Parathyroid adenoma (tissue), 2 donors: ENCODE measurements around the gene ZNG1F.
"Not testable (repeated sequence)": the region's sequence is repeated elsewhere in the genome, so short reads cannot be mapped to it uniquely, and the experiment has no call there.

Experiments used
- H2AFZ ChIP-seq: fragments of 300-600 bp; sonication (generic); one replicate; pipeline ENCODE4 v1.7.0; 2017; ENCODE audit warnings: antibody characterized with exemption, mild to moderate bottlenecking
- H3K27ac ChIP-seq: fragments of 300-600 bp; sonication (generic); one replicate; pipeline ENCODE4 v1.7.0; 2017
- H3K27me3 ChIP-seq: fragments of 300-600 bp; sonication (generic); one replicate; pipeline ENCODE4 v1.7.0; 2017; ENCODE audit warnings: low read length; ENCODE audit not compliant: control insufficient read depth, insufficient read depth
- H3K36me3 ChIP-seq: fragments of 300-600 bp; sonication (generic); one replicate; pipeline ENCODE4 v1.7.0; 2017; ENCODE audit warnings: low read length; ENCODE audit not compliant: control insufficient read depth, insufficient read depth
- H3K4me1 ChIP-seq: fragments of 300-600 bp; sonication (generic); one replicate; pipeline ENCODE4 v1.7.0; 2017; ENCODE audit warnings: control low read depth
- H3K4me2 ChIP-seq: fragments of 300-600 bp; sonication (generic); one replicate; pipeline ENCODE4 v1.7.0; 2017; ENCODE audit warnings: low read length
- H3K4me3 ChIP-seq: fragments of 300-600 bp; sonication (generic); one replicate; pipeline ENCODE4 v1.7.0; 2017; ENCODE audit warnings: low read depth, low read length
- H3K79me2 ChIP-seq: fragments of 300-600 bp; sonication (generic); one replicate; pipeline ENCODE4 v1.7.0; 2017; ENCODE audit warnings: control low read depth
- H3K9ac ChIP-seq: fragments of 300-600 bp; sonication (generic); one replicate; pipeline ENCODE4 v1.7.0; 2017; ENCODE audit warnings: mild to moderate bottlenecking
- H3K9me3 ChIP-seq: fragments of 300-600 bp; sonication (generic); one replicate; pipeline ENCODE4 v1.7.0; 2017; ENCODE audit warnings: low read length; ENCODE audit not compliant: control insufficient read depth
- donor health status: primary hyperparathyroidism.

The ZNG1F gene

DNA sequence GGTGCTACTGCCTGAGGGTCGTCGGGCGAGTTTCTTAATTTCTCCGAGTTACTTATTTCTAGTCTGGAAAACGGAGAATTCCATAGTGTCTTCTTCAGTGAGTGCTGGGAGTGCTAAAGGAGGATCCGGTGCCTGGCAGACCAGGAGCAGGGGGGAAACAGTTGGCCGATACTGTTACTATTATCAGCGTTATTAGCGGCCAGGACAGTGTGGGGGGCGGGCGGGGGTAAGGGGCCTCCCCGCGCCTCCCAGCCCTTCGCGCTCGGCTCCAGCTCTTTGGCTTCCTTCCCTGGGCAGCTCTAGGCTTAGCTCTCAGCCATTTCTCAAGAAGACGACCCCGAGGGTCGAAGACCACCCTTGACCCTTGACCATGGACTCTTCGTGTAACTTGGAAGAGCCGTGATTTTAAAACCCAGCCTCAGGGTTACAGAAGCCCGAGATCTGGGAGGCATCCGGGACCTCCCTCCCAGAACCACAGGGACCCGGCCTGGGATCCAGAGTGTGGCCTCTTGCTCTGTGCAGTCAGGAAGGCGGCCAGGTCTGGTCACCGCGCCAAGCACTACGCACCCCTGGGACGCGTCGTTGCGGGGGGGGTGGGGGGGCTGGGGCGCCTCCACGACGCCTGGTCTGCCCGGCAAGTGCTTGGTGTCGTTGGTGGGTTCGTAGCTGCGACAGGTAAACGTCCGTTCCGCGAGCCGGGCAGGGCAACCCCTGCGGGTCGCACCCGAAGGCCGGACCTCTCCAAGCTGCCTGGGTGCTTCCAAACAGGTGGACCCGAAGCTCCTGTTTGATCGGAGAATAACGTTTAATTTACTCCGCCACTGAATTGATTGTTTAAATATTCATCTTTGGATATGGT lies 64.6 kb downstream of the ZNG1F start:
- not testable (repeated sequence) for H3K79me2 ChIP-seq, H3K4me2 ChIP-seq, H3K9me3 ChIP-seq, H2AFZ ChIP-seq, H3K27me3 ChIP-seq, H3K9ac ChIP-seq, H3K27ac ChIP-seq, H3K4me1 ChIP-seq, H3K36me3 ChIP-seq, H3K4me3 ChIP-seq

DNA sequence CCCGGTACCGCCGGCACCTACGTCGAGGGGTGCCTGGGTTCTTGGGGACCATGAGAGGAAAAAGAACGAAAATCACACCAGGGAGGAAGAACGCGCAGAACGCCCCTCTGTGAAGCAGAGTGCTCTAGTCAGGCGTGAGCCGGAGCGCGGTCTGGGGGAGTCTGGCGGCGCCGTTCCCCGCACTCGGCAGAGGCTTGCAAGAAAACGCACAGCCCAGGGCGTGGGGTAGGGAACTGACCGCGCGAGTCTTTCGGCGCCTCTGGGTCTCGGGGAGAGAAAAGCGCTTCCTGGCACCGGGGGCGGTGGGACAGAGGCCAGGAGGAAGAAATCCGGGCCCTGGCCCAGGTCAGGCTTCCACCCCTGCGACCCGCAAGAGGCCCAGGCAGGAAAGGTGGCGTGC lies 65.3 kb downstream of the ZNG1F start:
- H2AFZ ChIP-seq, H3K36me3 ChIP-seq, H3K4me3 ChIP-seq, H3K4me2 ChIP-seq, H3K9ac ChIP-seq, H3K4me1 ChIP-seq, H3K27me3 ChIP-seq, H3K9me3 ChIP-seq, H3K79me2 ChIP-seq, H3K27ac ChIP-seq: not testable (repeated sequence)

DNA sequence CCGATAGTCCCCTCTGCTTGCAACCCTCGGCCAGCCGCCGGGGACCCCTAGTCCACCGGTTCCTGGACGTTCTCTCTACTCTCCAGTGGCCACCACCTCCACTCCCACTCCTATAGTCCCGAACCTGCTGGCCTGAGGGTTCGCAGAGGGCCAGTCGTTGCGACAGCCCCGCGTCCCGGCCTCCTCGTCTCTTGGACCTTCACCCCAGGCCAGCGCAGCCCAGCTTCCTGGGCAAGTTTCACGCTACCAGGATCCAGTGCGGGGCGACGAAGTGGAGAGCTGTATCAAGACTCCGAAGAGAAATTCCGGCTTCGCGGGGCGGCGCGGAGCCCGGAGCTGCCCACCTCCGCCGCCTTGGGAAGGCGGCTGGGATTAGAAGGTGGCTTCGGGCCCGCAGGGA lies 65.7 kb downstream of the ZNG1F start:
- not testable (repeated sequence) for H3K4me1 ChIP-seq, H3K4me3 ChIP-seq, H3K27me3 ChIP-seq, H3K79me2 ChIP-seq, H2AFZ ChIP-seq, H3K27ac ChIP-seq, H3K9ac ChIP-seq, H3K36me3 ChIP-seq, H3K9me3 ChIP-seq, H3K4me2 ChIP-seq

DNA sequence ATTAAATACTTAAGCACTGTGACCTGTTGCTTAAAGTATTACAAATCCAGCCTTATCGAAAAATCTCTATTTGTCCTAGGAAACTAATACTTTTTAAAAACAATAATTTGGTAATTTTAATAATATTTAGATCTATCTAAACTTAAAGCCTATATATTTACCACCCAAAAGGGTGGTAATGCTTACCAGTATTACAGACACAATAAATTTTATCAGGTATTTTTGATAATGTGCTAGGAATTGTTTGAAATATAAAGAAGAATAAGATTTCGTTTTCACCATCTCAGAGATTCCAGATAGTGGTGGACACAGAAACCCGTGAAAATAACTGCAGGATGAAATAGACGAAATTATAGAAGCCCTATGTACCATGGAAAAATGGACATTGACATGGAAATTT lies 68.4 kb downstream of the ZNG1F start:
- not testable (repeated sequence) for H3K4me2 ChIP-seq, H3K27me3 ChIP-seq, H3K9ac ChIP-seq, H3K79me2 ChIP-seq, H3K9me3 ChIP-seq, H3K4me1 ChIP-seq, H3K36me3 ChIP-seq, H3K27ac ChIP-seq, H3K4me3 ChIP-seq, H2AFZ ChIP-seq

DNA sequence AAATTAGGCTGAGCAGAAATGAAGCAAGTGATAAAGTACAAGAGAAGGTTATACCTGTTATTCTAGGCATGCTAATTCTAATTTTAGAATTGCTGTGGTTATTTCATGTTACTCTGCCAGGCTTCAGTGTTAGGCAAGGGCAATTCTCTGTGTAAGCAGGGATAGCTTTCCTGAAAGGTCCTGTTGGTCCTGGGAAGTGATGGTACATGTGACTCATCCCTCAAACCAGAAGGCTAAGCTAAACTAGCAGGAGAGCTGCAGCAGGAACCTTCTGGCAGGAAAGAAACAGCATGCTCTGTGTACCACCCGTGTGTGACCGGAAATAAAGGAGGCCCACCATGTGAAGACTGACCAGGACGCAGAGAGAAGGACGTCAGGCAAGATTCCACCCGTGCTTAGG lies 69.4 kb downstream of the ZNG1F start:
- not testable (repeated sequence) for H3K27me3 ChIP-seq, H3K9me3 ChIP-seq, H3K36me3 ChIP-seq, H3K27ac ChIP-seq, H2AFZ ChIP-seq, H3K9ac ChIP-seq, H3K79me2 ChIP-seq, H3K4me2 ChIP-seq, H3K4me3 ChIP-seq, H3K4me1 ChIP-seq

DNA sequence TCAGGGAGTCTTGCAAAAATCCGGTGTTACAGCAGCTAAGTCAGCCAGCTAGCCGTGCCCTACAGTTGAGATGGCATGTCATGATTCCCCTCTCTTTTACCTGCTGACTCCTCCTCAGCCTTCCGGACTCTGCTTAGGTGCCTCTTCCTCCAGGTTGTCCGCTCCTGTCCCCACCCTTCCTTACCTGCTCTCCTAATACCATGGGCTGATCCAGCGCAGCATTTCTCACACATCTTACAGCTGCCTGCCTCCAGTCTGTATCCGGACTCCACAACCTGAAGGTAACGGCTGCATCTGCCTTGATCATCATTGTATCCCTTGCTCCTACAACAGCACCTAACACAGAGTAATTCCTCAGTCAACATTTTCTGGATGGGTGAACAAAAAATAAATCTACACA lies 69.8 kb downstream of the ZNG1F start:
- not testable (repeated sequence) for H3K4me3 ChIP-seq, H3K79me2 ChIP-seq, H3K9ac ChIP-seq, H3K27ac ChIP-seq, H3K4me2 ChIP-seq, H3K27me3 ChIP-seq, H2AFZ ChIP-seq, H3K9me3 ChIP-seq, H3K36me3 ChIP-seq, H3K4me1 ChIP-seq

DNA sequence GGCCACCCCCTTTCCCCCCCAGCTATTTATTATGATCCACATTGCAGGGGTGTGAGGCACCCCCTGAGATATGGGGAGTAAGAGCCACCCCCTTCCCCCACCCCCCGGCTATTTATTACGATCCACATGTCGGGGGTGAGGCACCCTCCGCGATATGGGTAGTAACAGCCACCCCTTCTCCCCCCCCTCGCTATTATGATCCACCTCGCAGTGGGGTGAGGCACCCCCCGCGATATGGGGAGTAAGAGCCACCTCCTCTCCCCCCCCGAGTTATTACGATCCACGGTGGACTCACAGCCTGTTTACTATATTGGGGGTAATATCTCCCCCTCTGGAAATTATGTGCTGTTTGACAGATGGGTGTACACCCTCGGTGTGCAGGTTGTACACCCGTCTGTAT lies 75.8 kb downstream of the ZNG1F start:
- not testable (repeated sequence) for H3K79me2 ChIP-seq, H3K9me3 ChIP-seq, H2AFZ ChIP-seq, H3K4me3 ChIP-seq, H3K4me2 ChIP-seq, H3K27ac ChIP-seq, H3K4me1 ChIP-seq, H3K27me3 ChIP-seq, H3K36me3 ChIP-seq, H3K9ac ChIP-seq

DNA sequence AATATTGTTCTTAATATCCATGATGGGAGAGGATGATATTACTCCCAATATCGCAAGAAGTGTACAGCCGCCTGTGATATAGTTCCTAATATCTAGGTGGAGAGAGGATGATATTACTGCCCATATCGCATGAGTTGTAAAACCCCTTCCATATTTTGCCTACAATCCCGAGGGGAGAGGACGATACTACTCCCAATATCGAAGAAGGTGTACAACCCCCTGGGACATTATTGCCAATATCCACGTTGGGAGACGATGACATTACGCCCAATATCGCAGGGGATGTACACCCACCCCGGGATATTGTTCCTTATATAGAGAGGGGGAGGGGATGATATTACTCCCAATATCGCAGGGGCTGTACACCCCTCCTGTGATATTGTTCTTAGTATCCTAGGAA lies 77.7 kb downstream of the ZNG1F start:
- not testable (repeated sequence) for H3K4me3 ChIP-seq, H2AFZ ChIP-seq, H3K27me3 ChIP-seq, H3K36me3 ChIP-seq, H3K4me2 ChIP-seq, H3K9ac ChIP-seq, H3K27ac ChIP-seq, H3K4me1 ChIP-seq, H3K9me3 ChIP-seq, H3K79me2 ChIP-seq

DNA sequence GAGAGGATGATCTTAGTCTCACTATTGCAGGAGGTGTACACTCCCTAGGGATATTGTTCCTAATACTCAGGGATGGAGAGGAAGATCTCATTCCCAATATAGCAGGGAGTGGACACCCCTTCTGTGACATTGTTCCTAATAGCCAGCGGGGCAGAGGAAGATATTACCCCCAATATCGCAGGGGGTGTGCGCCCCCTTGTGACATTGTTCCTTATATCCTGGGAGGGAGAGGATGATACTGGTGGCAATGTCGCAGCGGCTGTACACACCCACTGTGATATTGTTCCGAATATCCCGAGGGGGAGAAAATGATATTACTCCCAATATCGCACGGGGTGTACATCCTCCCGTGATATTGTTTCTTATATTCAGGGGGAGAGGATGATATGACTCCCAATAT lies 78.2 kb downstream of the ZNG1F start:
- H3K27me3 ChIP-seq, H3K27ac ChIP-seq, H3K9ac ChIP-seq, H2AFZ ChIP-seq, H3K4me2 ChIP-seq, H3K79me2 ChIP-seq, H3K36me3 ChIP-seq, H3K4me1 ChIP-seq, H3K9me3 ChIP-seq, H3K4me3 ChIP-seq: not testable (repeated sequence)

DNA sequence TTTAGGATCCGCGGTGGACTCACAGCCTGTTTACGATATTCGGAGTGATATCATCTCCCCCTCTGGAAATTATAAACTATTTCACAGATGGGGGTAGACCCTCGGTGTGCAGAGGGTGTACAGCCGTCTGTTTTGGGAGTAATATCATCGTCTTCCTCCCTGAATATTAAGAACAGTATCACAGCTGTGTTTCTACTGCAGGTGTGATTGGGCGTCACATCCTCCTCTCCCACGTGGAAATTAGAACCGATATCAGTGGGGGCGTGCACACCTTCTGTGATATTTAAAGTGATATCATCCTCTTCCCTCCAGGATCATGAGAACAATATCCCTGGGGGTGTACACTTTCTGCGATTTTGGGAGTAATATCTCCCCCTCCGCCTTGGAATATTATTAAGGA lies 79.9 kb downstream of the ZNG1F start:
- not testable (repeated sequence) for H3K9me3 ChIP-seq, H3K36me3 ChIP-seq, H2AFZ ChIP-seq, H3K79me2 ChIP-seq, H3K4me2 ChIP-seq, H3K27me3 ChIP-seq, H3K4me1 ChIP-seq, H3K27ac ChIP-seq, H3K4me3 ChIP-seq, H3K9ac ChIP-seq

DNA sequence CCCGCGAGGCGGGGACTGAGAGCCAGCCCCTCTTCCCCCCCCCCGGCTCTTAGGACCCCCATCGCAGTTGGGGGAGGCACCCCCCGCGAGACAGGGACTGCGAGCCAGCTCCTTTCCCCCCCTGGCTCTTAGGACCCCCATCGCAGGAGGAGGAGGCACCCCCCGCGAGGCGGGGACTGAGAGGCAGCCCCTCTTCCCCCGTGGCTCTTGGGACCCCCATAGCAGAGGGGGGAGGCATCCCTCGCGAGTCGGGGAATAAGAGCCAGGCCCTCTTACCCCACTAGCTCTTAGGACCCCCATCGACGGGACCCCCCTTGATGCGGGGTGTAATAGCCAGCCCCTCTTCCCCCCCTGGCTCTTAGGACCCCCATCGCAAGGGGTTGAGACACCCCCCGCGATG lies 80.3 kb downstream of the ZNG1F start:
- not testable (repeated sequence) for H2AFZ ChIP-seq, H3K4me1 ChIP-seq, H3K79me2 ChIP-seq, H3K4me2 ChIP-seq, H3K9me3 ChIP-seq, H3K27ac ChIP-seq, H3K27me3 ChIP-seq, H3K36me3 ChIP-seq, H3K4me3 ChIP-seq, H3K9ac ChIP-seq
